Left colon (tissue), 2 donors: Measurements from ENCODE around the gene OR52N1. TPM values are rescaled to one million over a fixed set of nuclear protein-coding genes. Genes with fewer than 3 reads are reported as not detected.
A peak's percentile ranks its signal among the peaks of the same experiment; 100 is the strongest.

Source experiments
- ATAC-seq: fragments of 200-7000 bp; cut with Tn5 transposase; one replicate; pipeline ENCODE4 v1.9.1; 2020; ENCODE audit warnings: mild to moderate bottlenecking, moderate library complexity
- DNase-seq, 2 donors: peaks; one replicate each; pipeline ENCODE4 v3.0.0-alpha.2; 2020
- intact Hi-C, 2 donors: fragments of 100-400 bp; cut with DNase I in 1 of 2; cut with micrococcal nuclease in 1 of 2; formaldehyde crosslinking; loops; one replicate each; pipeline versions ENCODE4 v1.11.2 to v1.14.0; 2022; cut with DNase I, micrococcal nuclease
- long read RNA-seq: library from polyadenylated mRNA; unstranded; transcript quantifications from one replicate; pipeline ENCODE4 v2.0.0, GENCODE V29; 2021
- total RNA-seq, 2 donors: library from RNA; stranded (reverse); fragmentation: NEBNext Ultra II Directional; extraction: Animal tissue kit (Norgen Biotek cat#: 25700); gene quantifications; one replicate each; pipeline ENCODE4 v1.2.1, GENCODE V29; 2021
- donor health status: DM: no; HTN: no; CAD: no.
- donor health status: DM: yes; HTN: yes; CAD: no.

Gene OR52N1
- total RNA-seq = not detected
- long read RNA-seq = 0 reads

- intact Hi-C loops = no loop called here
- no peak for DNase-seq
- no peak for ATAC-seq
These were observed at the start of gene OR52N1 for GRCh38 chr11:5791165-5791564. OR52N1 (minus strand) TSS chr11:5791265; CDS start chr11:5788816, 2,449 bp downstream.

DNA sequence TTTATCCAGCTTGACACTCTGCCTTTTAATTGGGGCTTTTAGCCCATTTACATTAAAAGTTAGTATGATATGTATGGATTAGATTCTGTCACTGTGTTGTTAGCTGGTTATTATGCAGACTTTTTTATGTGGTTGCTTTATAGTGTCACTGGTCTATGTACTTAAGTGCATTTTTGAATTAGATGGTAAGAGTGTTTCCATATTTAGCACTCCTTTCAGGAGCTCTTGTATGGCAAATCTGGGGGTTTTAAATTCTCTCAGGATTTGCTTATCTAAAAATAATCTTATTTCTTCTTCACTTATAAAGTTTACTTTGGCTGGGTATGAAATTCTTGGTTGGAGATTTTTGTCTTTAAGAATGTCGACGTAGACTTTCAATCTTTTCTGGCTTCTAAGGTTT lies 46.6 kb upstream of the OR52N1 start:
- ATAC-seq (no peak), DNase-seq (no peak)
- intact Hi-C loops = no loop called here

- no peak for ATAC-seq
- no peak for DNase-seq
- intact Hi-C loops = no loop called here
These were observed 42.4 kb upstream of the OR52N1 start for GRCh38 chr11:5833446-5833845.

DNA sequence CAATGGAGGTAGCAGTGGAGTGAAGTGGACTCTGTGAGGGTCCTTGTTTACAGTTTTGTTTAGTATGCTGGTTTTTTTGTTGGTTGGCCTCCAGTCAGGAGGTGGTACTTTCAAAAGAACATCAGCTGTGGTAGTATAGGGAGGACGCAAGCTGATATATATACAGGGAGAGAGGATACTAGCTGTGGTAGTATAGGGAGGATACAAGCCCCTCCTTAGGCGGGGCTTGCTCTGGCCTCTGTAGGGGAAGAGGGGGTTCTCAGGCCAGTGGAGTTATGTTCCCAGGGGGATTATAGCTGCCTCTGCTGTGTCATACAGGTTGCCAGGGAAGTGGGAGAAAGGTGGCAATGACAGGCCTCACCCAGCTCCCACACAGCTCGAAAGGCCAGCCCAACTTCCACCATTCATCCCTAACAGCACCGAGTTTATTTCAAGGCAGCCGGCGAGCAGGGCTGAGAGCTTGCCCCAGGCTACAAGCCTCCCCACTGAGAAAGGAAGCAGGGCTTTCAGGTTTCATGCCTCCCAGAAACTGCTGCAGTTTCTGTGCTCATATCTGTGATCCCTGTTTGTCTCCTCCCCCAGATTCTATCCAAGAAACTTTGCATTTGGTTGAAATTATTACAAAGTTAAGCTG lies 40.2 kb upstream of the OR52N1 start:
- DNase-seq (no peak), ATAC-seq (no peak)
- intact Hi-C loops = no loop called here

DNA sequence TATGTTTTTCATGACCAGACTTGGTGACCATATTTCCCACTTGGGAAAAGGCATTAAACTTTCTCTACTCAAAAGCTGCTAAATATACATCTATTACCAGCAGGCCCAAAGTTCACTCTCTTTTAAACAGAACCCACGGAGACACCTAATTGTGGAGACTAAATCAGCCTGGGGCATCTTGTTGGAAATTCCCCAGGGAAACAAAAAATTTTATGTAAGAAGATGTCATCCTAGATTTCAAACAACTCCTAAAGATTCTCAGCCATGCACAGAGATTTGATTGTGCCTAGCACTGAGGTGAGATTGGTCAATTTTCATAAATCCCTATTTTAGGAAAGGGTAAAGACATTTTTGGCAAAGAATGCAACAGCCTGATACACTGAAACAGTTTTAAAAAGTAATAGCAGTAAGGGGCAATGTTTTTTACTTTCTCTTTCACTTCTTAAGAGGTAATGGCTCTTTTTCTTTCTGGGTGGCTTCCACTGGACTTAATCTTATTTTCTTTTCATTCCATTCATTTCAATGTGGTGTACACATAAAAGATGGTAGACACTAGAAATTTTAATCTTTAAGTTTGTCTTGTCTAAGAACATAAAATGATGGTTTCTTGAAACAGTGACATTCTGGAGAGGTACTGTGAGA lies 27.3 kb upstream of the OR52N1 start:
- DNase-seq (no peak), ATAC-seq (no peak)
- intact Hi-C loops = no loop called here

- ATAC-seq (no peak), DNase-seq (no peak)
- intact Hi-C loops = no loop called here
These were observed 24.5 kb upstream of the OR52N1 start for GRCh38 chr11:5815534-5815933.

- intact Hi-C loops = loop anchor here in 1 of 2 donors (5.0 to 10.0 kb wide), 2 partner anchors 338 to 685 kb away; no protein-coding TSS in a partner anchor
- ATAC-seq = no peak
- no peak for DNase-seq
These were observed 19.1 kb upstream of the OR52N1 start for GRCh38 chr11:5809905-5810795.

DNA sequence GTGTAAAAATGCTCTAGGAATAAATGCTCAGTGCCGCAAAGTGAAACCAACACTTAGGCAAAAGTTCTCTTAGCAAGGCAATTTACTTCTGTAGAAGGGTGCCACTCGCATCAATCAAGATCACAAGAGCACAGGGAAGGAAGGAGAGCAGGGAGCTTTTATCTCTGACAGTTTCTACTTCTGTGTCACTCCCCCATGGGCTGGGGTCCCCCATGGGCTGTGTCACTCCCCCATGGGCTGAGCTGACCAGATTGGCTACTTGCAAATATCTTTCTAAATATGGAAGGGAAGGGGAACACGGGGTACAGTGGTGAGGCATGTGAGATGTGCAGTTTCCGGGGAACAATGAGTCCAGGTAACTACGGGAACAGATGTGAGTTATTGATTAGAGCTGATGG lies 18.1 kb upstream of the OR52N1 start:
- intact Hi-C loops = loop anchor here in 1 of 2 donors (5.0 to 10.0 kb wide), 2 partner anchors 337 to 684 kb away; no protein-coding TSS in a partner anchor
- no peak for DNase-seq
- ATAC-seq = peak; percentile 30

DNA sequence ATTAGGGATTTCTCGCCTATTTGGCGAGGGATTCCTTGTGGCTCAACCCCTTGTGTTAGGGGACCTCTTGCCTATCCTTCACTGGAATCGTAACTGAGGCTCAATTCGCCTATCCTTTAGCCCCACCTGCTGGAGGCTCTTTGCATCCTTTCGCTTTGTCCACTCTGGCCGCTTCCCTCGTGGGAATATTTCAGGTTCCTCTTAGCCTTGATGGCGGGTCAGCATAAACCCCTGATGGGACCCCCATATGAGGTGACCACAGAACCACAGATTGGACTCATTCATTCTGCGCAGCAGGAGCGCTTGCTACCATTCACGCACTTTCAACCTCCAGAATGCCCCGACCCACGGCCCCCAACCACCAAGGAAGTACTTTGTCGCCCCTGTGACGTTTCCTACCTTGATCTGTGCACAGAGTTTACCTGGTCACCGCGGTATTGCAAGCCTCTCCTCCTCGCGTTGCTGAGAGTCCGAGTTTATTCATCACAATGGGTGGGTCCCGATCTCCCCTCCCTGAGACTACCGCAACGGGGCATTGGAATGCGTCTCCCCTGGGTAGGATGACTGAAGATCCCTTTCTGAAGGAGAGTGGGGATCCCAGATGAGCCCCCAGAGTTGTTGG lies 17.5 kb upstream of the OR52N1 start, which contains the start of gene OR52N2:
Gene OR52N2, plus strand, starts transcription at position 425 of the 622 bp plus-strand sequence. CDS start 11,412 bp downstream, outside the sequence.
- DNase-seq (peak; percentile 42 to 75), ATAC-seq (peak; percentile 89)
- intact Hi-C loops = loop anchor here in 1 of 2 donors (5.0 to 10.0 kb wide), 2 partner anchors 336 to 684 kb away; no protein-coding TSS in a partner anchor

- DNase-seq = no peak
- ATAC-seq = no peak
- intact Hi-C loops = loop anchor here in 1 of 2 donors (5.0 to 10.0 kb wide), 2 partner anchors 335 to 683 kb away; no protein-coding TSS in a partner anchor
These were observed 16.5 kb upstream of the OR52N1 start for GRCh38 chr11:5807580-5807979.

GRCh38 chr11:5803982-5804381 lies 12.9 kb upstream of the OR52N1 start:
- DNase-seq = no peak
- intact Hi-C loops = loop anchor here in 1 of 2 donors (10.0 kb wide), 1 partner anchor 679 kb away; no protein-coding TSS in a partner anchor
- ATAC-seq = no peak

DNA sequence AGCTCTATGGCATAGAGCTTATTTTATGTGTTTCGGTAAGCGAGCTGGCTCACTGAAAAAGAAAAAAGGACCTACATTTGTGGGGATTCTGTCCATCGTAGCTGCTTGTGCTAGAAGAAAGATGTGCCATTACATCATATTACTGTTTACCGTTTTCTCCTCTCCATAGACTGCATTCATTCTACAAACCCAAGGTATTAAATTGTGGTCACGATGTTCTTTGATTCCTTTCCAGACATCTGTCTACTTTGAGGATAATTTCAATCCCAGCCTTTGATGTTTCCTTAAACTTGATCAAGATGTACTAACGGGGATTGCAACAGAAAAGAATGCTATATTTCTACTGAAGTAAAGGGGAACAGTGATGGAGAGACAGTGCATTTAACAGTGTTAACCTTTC lies 5.5 kb upstream of the OR52N1 start:
- no peak for ATAC-seq

DNA sequence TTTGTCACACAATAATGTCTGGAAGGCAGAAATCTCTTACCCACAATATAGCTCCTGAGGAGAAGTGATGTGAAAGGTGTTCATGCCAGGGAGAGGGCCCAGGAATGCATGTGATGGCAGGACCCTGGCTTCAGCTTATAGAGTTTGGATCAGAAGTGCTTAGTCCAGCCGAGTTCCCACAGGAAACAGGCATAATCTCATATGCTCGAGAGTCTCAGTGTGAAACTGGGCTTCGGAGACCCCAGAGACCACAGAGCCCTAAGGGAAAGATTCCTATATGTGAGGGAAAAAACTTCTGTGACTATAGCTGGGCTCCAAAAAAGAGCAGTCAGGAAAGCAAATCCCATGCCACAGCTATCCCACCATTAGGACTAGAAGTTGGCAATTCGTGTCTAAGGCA lies 7.8 kb downstream of the OR52N1 start, which contains the start of gene OR52N5:
Gene OR52N5, minus strand, starts transcription at position 101 of the 400 bp plus-strand sequence. CDS start 4,721 bp downstream, outside the sequence.
- no peak for ATAC-seq
- intact Hi-C loops = no loop called here
- no peak for DNase-seq

More for the DNA sequence above, 5.5 kb upstream of the OR52N1 start:
- intact Hi-C loops = no loop called here
- no peak for DNase-seq

DNA sequence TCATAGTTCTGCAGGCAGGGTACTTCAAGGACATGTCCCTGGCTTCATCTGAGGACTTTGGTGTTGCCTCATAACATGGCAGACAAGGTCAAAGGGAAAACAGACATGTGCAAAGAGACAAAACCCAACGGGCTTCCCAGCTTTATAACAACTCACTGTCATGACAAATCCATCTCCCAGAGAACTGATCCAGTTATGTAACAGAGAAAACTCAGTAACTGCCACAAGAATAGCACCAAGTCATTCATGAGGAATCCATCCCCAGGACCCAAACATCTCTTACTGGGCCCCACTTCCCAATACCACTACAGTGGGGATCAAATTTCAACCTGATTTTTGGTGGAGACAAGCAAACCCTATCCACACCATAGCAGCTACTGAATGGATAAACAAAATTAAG lies 24.0 kb downstream of the OR52N1 start:
- intact Hi-C loops = no loop called here
- no peak for ATAC-seq
- no peak for DNase-seq

GRCh38 chr11:5753943-5754342 lies 37.1 kb downstream of the OR52N1 start, which contains the start of gene OR52N4:
OR52N4 (plus strand) TSS chr11:5754243; CDS start chr11:5754741, 498 bp downstream.
- DNase-seq (no peak), ATAC-seq (no peak)
- intact Hi-C loops = no loop called here

GRCh38 chr11:5749836-5750235 lies 41.2 kb downstream of the OR52N1 start:
- intact Hi-C loops = no loop called here
- DNase-seq = no peak
- ATAC-seq = no peak

DNA sequence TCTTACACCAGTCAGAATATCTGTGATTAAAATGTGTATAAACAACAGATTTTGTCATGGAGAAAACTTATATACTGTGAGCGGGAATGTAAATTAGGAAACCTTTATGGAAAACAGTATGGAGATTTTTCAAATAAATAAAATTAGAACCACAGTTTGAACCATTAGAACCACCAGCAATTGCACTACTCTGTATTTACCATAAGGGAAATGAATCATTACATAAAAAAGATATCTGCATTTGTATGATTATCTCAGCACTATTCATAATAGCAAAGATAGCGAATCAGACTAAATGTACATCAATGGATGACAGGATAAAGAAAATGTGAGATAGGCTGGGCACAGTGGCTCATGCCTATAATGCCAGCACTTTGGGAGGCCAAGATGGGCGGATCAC lies 44.5 kb downstream of the OR52N1 start:
- ATAC-seq = no peak
- intact Hi-C loops = no loop called here
- DNase-seq = no peak

DNA sequence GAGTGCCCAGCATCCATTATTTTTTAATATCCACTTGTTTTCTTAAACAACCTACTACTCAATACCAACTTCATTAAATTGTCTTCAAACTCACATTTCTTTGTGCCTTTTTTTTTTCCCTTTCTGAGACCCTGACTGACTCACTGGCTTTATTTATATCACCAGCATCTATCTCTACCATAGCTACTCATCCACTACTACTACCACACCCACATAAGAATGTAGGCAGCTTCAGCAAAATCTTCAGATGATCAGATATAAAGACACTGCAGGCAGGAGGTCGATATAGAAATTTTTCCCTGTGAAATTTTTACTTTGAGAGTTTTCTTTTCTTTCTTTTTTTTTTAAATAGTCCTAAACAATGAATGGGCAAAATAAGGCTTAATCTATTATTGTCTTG lies 52.6 kb downstream of the OR52N1 start:
- intact Hi-C loops = no loop called here
- no peak for ATAC-seq
- no peak for DNase-seq
